Neural crest cell (in vitro differentiated cells): ENCODE data around the gene RGS14. TPM values are rescaled to one million over a fixed set of nuclear protein-coding genes. Genes with fewer than 3 reads are reported as not detected.

Experiments
- DNase-seq: peaks from one replicate; pipeline ENCODE4 v3.0.0; 2021; ENCODE audit warnings: low read depth, mixed read lengths, low spot score
- H3K27ac Mint-ChIP-seq: one replicate; pipeline ENCODE4 v1.8.0; 2021; ENCODE audit warnings: mild to moderate bottlenecking, mixed read lengths; ENCODE audit not compliant: unreplicated experiment
- H3K27me3 Mint-ChIP-seq: 2 replicates; pipeline ENCODE4 v1.8.0; 2021; ENCODE audit warnings: low read depth, mild to moderate bottlenecking, mixed read lengths
- H3K36me3 Mint-ChIP-seq: 2 replicates; pipeline ENCODE4 v1.8.0; 2021; ENCODE audit warnings: low read depth, mild to moderate bottlenecking, mixed read lengths
- H3K4me1 Mint-ChIP-seq: 2 replicates; pipeline ENCODE4 v1.8.0; 2021; ENCODE audit warnings: mixed read lengths
- H3K4me3 Mint-ChIP-seq: one replicate; pipeline ENCODE4 v1.8.0; 2021; ENCODE audit warnings: mild to moderate bottlenecking, mixed read lengths
- H3K9me3 Mint-ChIP-seq: 2 replicates; pipeline ENCODE4 v1.8.0; 2021; ENCODE audit warnings: mixed read lengths
- total RNA-seq: library from RNA; stranded (reverse); gene quantifications from 2 replicates; pipeline ENCODE4 v1.2.1, GENCODE V29; 2021
- TF ChIP-seq, protein P1 (sequence below): fragments of 200-600 bp; sonication (generic); conservative IDR thresholded peaks from 2 replicates; pipeline ENCODE4 v1.5.0; 2021; ENCODE audit warnings: antibody characterized with exemption, mild to moderate bottlenecking

RGS14 gene
- total RNA-seq, 1 donor from 2014 or later = 12.3 TPM

GRCh38 chr5:177403792-177404640 lies 46.3 kb downstream of the RGS14 start:
- TF ChIP-seq, protein P1, sequence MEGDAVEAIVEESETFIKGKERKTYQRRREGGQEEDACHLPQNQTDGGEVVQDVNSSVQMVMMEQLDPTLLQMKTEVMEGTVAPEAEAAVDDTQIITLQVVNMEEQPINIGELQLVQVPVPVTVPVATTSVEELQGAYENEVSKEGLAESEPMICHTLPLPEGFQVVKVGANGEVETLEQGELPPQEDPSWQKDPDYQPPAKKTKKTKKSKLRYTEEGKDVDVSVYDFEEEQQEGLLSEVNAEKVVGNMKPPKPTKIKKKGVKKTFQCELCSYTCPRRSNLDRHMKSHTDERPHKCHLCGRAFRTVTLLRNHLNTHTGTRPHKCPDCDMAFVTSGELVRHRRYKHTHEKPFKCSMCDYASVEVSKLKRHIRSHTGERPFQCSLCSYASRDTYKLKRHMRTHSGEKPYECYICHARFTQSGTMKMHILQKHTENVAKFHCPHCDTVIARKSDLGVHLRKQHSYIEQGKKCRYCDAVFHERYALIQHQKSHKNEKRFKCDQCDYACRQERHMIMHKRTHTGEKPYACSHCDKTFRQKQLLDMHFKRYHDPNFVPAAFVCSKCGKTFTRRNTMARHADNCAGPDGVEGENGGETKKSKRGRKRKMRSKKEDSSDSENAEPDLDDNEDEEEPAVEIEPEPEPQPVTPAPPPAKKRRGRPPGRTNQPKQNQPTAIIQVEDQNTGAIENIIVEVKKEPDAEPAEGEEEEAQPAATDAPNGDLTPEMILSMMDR = peak; percentile 77
- Mint-ChIP-seq H3K27ac (no peak overlapping the region), H3K9me3 (no peaks in the 10 kb centered on the region), H3K4me1 (peaks cover 13% of the 10 kb centered on the region), H3K36me3 (no peaks in the 10 kb centered on the region), H3K27me3 (peaks cover 65% of the 10 kb centered on the region), H3K4me3 (peak overlapping the region; percentile 47)
- DNase-seq = peak; percentile 61

- H3K36me3 Mint-ChIP-seq = no peaks in the 10 kb centered on the region
- H3K9me3 Mint-ChIP-seq = no peaks in the 10 kb centered on the region
- H3K27me3 Mint-ChIP-seq = peaks cover 68% of the 10 kb centered on the region
- H3K4me1 Mint-ChIP-seq = peaks cover 13% of the 10 kb centered on the region
- peak overlapping the region; percentile 44 for H3K4me3 Mint-ChIP-seq
- TF ChIP-seq, protein P1 = no peak
- no peak for DNase-seq
- no peak overlapping the region for H3K27ac Mint-ChIP-seq
Measured at GRCh38 chr5:177404641-177405179, 47.0 kb downstream of the RGS14 start.

- TF ChIP-seq, protein P1 = no peak
- no peak for DNase-seq
- H3K27me3 Mint-ChIP-seq = peaks cover 68% of the 10 kb centered on the region
- H3K36me3 Mint-ChIP-seq = no peaks in the 10 kb centered on the region
- no peaks in the 10 kb centered on the region for H3K9me3 Mint-ChIP-seq
- no peak overlapping the region for H3K4me3 Mint-ChIP-seq
- H3K4me1 Mint-ChIP-seq = peaks cover 13% of the 10 kb centered on the region
- H3K27ac Mint-ChIP-seq = no peak overlapping the region
Measured at GRCh38 chr5:177405312-177405711, 47.6 kb downstream of the RGS14 start.

- H3K4me3 Mint-ChIP-seq = peak overlapping the region; percentile 31
- no peak for DNase-seq
- peaks cover 13% of the 10 kb centered on the region for H3K4me1 Mint-ChIP-seq
- H3K9me3 Mint-ChIP-seq = no peaks in the 10 kb centered on the region
- TF ChIP-seq, protein P1 = no peak
- peaks cover 68% of the 10 kb centered on the region for H3K27me3 Mint-ChIP-seq
- no peaks in the 10 kb centered on the region for H3K36me3 Mint-ChIP-seq
- no peak overlapping the region for H3K27ac Mint-ChIP-seq
Measured at GRCh38 chr5:177405805-177406204, 48.1 kb downstream of the RGS14 start.

DNA sequence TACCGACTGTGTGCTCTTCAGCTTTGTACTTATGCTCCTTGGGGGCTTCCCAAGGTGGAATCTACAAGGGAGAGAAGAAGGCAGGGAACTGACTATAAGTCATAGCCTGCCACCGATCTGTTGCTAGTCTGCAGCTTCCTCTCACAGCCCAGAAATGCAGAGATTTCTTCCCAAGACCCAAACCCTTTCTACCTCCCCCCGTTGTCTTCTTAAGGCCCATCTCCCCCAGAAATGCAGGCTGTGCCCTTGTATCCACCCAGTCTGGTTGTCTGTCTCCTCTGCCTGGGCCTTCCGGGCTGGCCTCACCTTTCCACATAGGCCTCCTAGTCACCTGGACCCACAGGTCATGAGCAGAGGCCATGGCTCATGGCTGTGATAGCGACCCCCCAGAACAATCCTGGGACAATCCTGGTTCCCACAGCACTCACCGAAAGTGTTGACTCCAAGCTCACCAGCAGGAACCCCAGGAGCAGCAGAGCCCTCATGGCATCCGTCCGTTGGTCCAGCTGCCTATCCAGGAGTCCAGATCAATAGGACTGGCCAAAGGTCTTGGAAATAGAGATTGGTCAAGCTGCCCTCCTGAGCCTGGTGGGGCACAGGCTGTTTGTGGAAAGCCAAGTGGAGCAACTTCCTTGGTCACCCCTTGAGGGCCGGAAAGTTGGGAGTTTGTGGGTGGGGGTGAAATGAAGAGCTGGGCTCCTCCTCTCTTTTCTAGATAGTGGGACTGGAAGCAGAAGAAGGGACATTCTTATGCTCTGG lies 51.5 kb downstream of the RGS14 start, which contains the start of gene F12:
Gene F12 (minus strand): TSS at position 522 of the 759 bp plus-strand sequence. CDS start 37 bp downstream, at position 485.
- Mint-ChIP-seq H3K9me3 (no peaks in the 10 kb centered on the region), H3K4me1 (no peaks in the 10 kb centered on the region), H3K27me3 (peaks cover 42% of the 10 kb centered on the region), H3K27ac (no peak within 1 kb of the TSS), H3K36me3 (no peaks in the 10 kb centered on the region), H3K4me3 (no peak within 1 kb of the TSS)
- DNase-seq = no peak
- TF ChIP-seq, protein P1 = no peak
